Neuronal stem cell (in vitro differentiated cells): Measurements from ENCODE around the gene XYLT1.

Experiments
- DNase-seq: peaks from one replicate; pipeline ENCODE4 v3.0.0-alpha.2; 2013; ENCODE audit warnings: low spot score
- H2AFZ ChIP-seq: one replicate; pipeline ENCODE4 v1.6.1; 2013; ENCODE audit warnings: mild to moderate bottlenecking, low read length, inconsistent platforms
- H2AK5ac ChIP-seq: 2 replicates; pipeline ENCODE4 v1.6.1; 2013; ENCODE audit warnings: low read depth, mild to moderate bottlenecking, inconsistent platforms, low read length, moderate library complexity, mixed read lengths
- H2BK120ac ChIP-seq: 2 replicates; pipeline ENCODE4 v1.6.1; 2013; ENCODE audit warnings: low read depth, mild to moderate bottlenecking, inconsistent platforms, low read length, moderate library complexity, mixed read lengths
- H2BK12ac ChIP-seq: one replicate; pipeline ENCODE4 v1.6.1; 2013; ENCODE audit warnings: low read length, inconsistent platforms
- H2BK15ac ChIP-seq: 2 replicates; pipeline ENCODE4 v1.6.1; 2013; ENCODE audit warnings: mild to moderate bottlenecking, low read length, inconsistent platforms, mixed read lengths
- H2BK5ac ChIP-seq: one replicate; pipeline ENCODE4 v1.6.1; 2013; ENCODE audit warnings: inconsistent platforms, mild to moderate bottlenecking, low read length, moderate library complexity
- H3K14ac ChIP-seq: one replicate; pipeline ENCODE4 v1.6.1; 2013; ENCODE audit warnings: low read length, inconsistent platforms
- H3K18ac ChIP-seq: 2 replicates; pipeline ENCODE4 v1.6.1; 2013; ENCODE audit warnings: low read length, inconsistent platforms
- H3K23ac ChIP-seq: 2 replicates; pipeline ENCODE4 v1.6.1; 2013; ENCODE audit warnings: low read depth, mild to moderate bottlenecking, mixed read lengths, low read length, inconsistent platforms; ENCODE audit not compliant: poor library complexity
- H3K27ac ChIP-seq: replicated peaks from 3 replicates; pipeline ENCODE4 v1.5.1; 2013; ENCODE audit warnings: low read length, inconsistent platforms
- H3K27me3 ChIP-seq, 3 experiments: 2 replicates each; pipeline ENCODE4 v1.6.1; 2013; ENCODE audit warnings: low read length in 3 of 3, mild to moderate bottlenecking in 2 of 3, inconsistent platforms in 1 of 3, low read depth in 1 of 3, mixed read lengths in 1 of 3, moderate library complexity in 1 of 3; ENCODE audit not compliant: control insufficient read depth in 3 of 3, insufficient read depth in 3 of 3
- H3K36me3 ChIP-seq, 2 donors: replicated peaks in 1 of 2; 2 replicates each; pipeline ENCODE4 v1.6.1; 2013; ENCODE audit warnings: low read length in 2 of 2; ENCODE audit not compliant: control insufficient read depth in 2 of 2, insufficient read depth in 2 of 2
- H3K4ac ChIP-seq: 2 replicates; pipeline ENCODE4 v1.6.1; 2013; ENCODE audit warnings: inconsistent platforms, mild to moderate bottlenecking, low read length, moderate library complexity
- H3K4me1 ChIP-seq, 2 donors: 1 replicate in 1 of 2; 2 replicates in 1 of 2; pipeline ENCODE4 v1.6.1; 2013; ENCODE audit warnings: low read length in 2 of 2, low read depth in 1 of 2; ENCODE audit not compliant: control insufficient read depth in 2 of 2, insufficient read depth in 1 of 2
- H3K4me2 ChIP-seq: one replicate; pipeline ENCODE4 v1.6.1; 2013; ENCODE audit warnings: mild to moderate bottlenecking, low read length, inconsistent platforms; ENCODE audit not compliant: insufficient read depth, poor library complexity, severe bottlenecking
- H3K4me3 ChIP-seq, 2 donors: 2 replicates each; pipeline ENCODE4 v1.5.1; 2013; ENCODE audit warnings: low read length in 2 of 2, mild to moderate bottlenecking in 2 of 2, inconsistent platforms in 1 of 2, moderate library complexity in 1 of 2
- H3K79me1 ChIP-seq: one replicate; pipeline ENCODE4 v1.6.1; 2013; ENCODE audit warnings: low read depth, mild to moderate bottlenecking, inconsistent platforms, low read length, moderate library complexity
- H3K9ac ChIP-seq: one replicate; pipeline ENCODE4 v1.6.1; 2013; ENCODE audit warnings: mild to moderate bottlenecking, low read depth, low read length, inconsistent platforms; ENCODE audit not compliant: poor library complexity
- H3K9me3 ChIP-seq, 2 donors: replicated peaks in 1 of 2; 2 replicates each; pipeline versions ENCODE3 to v1.6.1; 2013; ENCODE audit warnings: low read length in 2 of 2, mild to moderate bottlenecking in 2 of 2, inconsistent platforms in 1 of 2, low read depth in 1 of 2, mixed read lengths in 1 of 2, moderate library complexity in 1 of 2; ENCODE audit not compliant: control insufficient read depth in 2 of 2, insufficient read depth in 1 of 2
- H4K8ac ChIP-seq: one replicate; pipeline ENCODE4 v1.6.1; 2013; ENCODE audit warnings: low read depth, mild to moderate bottlenecking, inconsistent platforms, low read length, moderate library complexity
- H4K91ac ChIP-seq: one replicate; pipeline ENCODE4 v1.6.1; 2013; ENCODE audit warnings: low read length, low read depth, mild to moderate bottlenecking, inconsistent platforms; ENCODE audit not compliant: poor library complexity
- WGBS, 2 donors: extraction: QIAGEN DNeasy Blood & Tissue Kit; methylation state at CpG; one replicate each; pipeline ENCODE4 v1.1.7; 2013; ENCODE audit warnings: missing lambda C conversion rate in 2 of 2, mixed read lengths in 1 of 2; ENCODE audit not compliant: insufficient read length in 2 of 2, insufficient replicate concordance in 1 of 2; ENCODE audit errors: extremely low coverage in 2 of 2; 5-methylcytosine and 5-hydroxymethylcytosine counted together

XYLT1 gene

DNA sequence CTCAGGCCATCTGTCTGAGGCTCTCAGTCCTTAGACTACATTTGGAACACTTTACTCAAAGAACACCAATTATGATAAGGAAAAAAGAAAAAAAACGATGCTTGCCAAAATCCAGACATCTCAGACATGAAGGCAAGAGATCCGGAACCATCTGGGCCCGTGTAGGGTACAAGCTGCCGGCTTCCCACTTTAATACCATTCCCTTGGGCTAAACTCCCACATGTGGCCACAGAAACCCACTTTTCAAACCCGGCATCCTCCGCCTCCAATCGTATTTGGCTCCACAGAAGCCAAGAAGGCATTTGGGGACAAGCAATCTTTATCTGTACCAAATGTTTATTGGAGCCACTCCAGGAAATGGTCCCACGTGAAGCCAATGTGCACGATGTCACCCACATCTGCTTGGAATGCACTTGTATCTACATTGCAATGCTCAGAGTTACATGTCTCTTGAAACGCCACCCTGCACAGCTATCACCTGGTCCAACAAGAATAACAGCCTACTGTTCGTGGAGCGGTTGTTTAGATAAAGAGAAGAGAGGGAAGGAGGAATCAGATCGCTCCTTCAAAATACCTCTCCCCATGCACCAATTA, 33.5 kb downstream of the XYLT1 start:
- no peak for DNase-seq
- WGBS, 2 donors, result no CpG with 5 or more reads among the region's 13 CpGs
- H3K4ac ChIP-seq, result no peak overlapping the region

GRCh38 chr16:17435318-17435717, 35.4 kb downstream of the XYLT1 start:
- no peak overlapping the region for H3K14ac ChIP-seq
- H3K23ac ChIP-seq, result no peak overlapping the region
- no peak overlapping the region for H3K4me2 ChIP-seq
- no peak overlapping the region for H4K91ac ChIP-seq
- H3K79me1 ChIP-seq, result no peaks in the 10 kb centered on the region
- no peaks in the 10 kb centered on the region for H3K27me3 ChIP-seq
- no peak overlapping the region for H3K18ac ChIP-seq
- no peak overlapping the region for H4K8ac ChIP-seq
- no peak for DNase-seq
- no peak overlapping the region for H2AK5ac ChIP-seq
- no CpG with 5 or more reads among the region's 5 CpGs for WGBS, 2 donors
- H3K27ac ChIP-seq, result no peak overlapping the region
- no peaks in the 10 kb centered on the region for H3K9me3 ChIP-seq
- no peak overlapping the region for H2BK12ac ChIP-seq
- no peak overlapping the region for H2BK5ac ChIP-seq
- no peak overlapping the region for H3K9ac ChIP-seq
- no peak overlapping the region for H2AFZ ChIP-seq
- H3K36me3 ChIP-seq, result peaks cover 0 to 2% of the 10 kb centered on the region in 2 donors
- H3K4me3 ChIP-seq, result no peak overlapping the region
- H2BK120ac ChIP-seq, result no peak overlapping the region
- peaks cover 0 to 2% of the 10 kb centered on the region in 2 donors for H3K4me1 ChIP-seq
- no peak overlapping the region for H2BK15ac ChIP-seq
- H3K4ac ChIP-seq, result no peak overlapping the region

More for the DNA sequence above, 33.5 kb downstream of the XYLT1 start:
- Histone ChIP-seq H3K36me3 (peaks cover 0 to 2% of the 10 kb centered on the region in 2 donors), H2BK120ac (no peak overlapping the region), H3K79me1 (no peaks in the 10 kb centered on the region), H3K9ac (no peak overlapping the region), H3K27me3 (no peaks in the 10 kb centered on the region), H2BK15ac (no peak overlapping the region), H3K4me1 (peaks cover 0 to 2% of the 10 kb centered on the region in 2 donors), H3K9me3 (no peaks in the 10 kb centered on the region), H3K4me3 (no peak overlapping the region), H2AK5ac (no peak overlapping the region), H3K27ac (no peak overlapping the region), H3K18ac (no peak overlapping the region), H3K23ac (no peak overlapping the region), H2BK5ac (no peak overlapping the region), H4K91ac (no peak overlapping the region), H3K14ac (no peak overlapping the region), H4K8ac (no peak overlapping the region), H2AFZ (no peak overlapping the region), H2BK12ac (no peak overlapping the region), H3K4me2 (no peak overlapping the region)

DNA sequence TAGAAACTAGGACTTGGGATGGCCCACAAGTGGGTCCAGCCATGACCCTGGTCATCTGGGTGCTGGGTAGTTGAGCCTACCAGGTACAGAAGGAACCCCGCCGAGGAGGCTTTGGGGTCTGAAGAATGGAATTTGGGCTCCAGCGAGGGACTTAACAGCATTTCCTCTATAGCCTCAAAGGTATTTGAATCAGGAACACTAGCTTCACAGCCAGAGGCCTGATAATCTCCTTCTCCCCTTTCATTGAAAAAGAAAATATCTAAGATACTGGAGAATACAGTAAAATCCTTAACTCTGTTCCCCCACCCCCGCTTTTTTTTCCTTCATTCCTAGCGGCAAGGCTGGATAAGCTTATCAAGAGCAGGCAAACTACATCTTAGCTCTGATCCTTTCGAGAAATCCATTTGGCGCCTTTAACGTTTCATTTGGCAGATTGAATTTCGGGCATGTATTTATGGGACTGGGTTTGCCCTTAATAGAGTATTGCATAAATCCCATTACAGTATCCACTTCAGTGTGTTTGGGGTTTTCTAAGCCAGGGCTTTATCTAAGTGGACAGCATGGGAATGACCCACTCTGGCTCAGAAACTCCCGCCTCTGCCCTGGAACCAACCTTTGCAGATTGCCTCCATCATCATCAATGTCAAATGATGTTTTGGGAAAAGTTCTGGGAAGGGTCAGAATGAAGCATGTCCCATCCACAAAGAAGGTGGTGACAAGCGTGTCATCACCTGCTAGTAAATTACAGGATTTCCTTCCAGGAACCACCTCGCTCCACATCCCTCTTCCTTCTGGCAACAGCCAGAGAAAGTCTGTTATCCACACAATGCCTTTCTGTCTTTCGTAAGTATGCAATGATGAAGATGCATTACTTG, 36.9 kb downstream of the XYLT1 start:
- no peaks in the 10 kb centered on the region for H3K27me3 ChIP-seq
- no peak overlapping the region for H3K4me2 ChIP-seq
- H3K36me3 ChIP-seq, result peaks cover 0 to 2% of the 10 kb centered on the region in 2 donors
- H2AK5ac ChIP-seq, result no peak overlapping the region
- H3K9ac ChIP-seq, result no peak overlapping the region
- DNase-seq, result no peak
- no peak overlapping the region for H4K91ac ChIP-seq
- H2BK120ac ChIP-seq, result no peak overlapping the region
- no peaks in the 10 kb centered on the region for H3K9me3 ChIP-seq
- H2BK5ac ChIP-seq, result no peak overlapping the region
- peaks cover 0 to 2% of the 10 kb centered on the region in 2 donors for H3K4me1 ChIP-seq
- no peak overlapping the region for H4K8ac ChIP-seq
- H3K18ac ChIP-seq, result no peak overlapping the region
- no peak overlapping the region for H2AFZ ChIP-seq
- H3K4ac ChIP-seq, result no peak overlapping the region
- H3K23ac ChIP-seq, result no peak overlapping the region
- no peaks in the 10 kb centered on the region for H3K79me1 ChIP-seq
- no peak overlapping the region for H2BK15ac ChIP-seq
- no peak overlapping the region for H3K14ac ChIP-seq
- H2BK12ac ChIP-seq, result no peak overlapping the region
- WGBS, 2 donors, result no CpG with 5 or more reads among the region's 13 CpGs
- H3K27ac ChIP-seq, result no peak overlapping the region
- H3K4me3 ChIP-seq, result no peak overlapping the region

DNA sequence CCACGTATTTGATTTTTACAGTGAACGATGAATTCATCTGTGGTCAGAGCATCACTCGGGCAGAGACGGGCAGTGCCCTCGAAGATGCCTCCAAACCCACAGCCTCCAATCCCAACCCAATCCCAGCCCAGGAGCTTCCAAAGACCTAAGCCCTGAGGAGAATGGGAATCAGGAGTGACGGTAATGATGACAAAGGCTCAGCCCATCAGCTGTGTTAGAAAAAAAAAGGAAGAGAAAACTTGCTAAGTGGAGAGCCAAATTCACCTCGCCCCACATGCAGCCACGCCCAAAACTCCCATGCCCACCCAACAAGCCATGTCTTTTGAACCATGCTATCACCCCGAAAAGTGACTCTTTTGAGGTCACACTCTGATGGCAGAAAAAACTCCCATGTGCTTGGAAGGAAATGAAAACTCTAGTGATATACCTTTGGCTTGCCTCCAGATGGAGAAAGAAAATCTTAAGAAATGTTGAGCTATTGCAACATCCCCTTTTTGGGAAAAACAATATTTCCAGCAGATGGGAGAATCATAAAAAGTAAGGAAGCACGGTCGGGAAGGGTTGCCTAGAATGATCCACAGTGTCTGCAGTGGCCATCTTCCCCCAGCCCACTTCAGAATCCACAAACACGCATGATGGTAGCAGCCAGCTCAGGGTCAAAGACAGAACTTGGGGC, 37.7 kb downstream of the XYLT1 start:
- Histone ChIP-seq H3K9ac (no peak overlapping the region), H3K4me3 (no peak overlapping the region), H3K27ac (no peak overlapping the region), H2BK120ac (no peak overlapping the region), H3K36me3 (peaks cover 0 to 2% of the 10 kb centered on the region in 2 donors), H3K4me1 (peaks cover 0 to 2% of the 10 kb centered on the region in 2 donors), H3K9me3 (no peaks in the 10 kb centered on the region), H2BK15ac (no peak overlapping the region), H2BK12ac (no peak overlapping the region), H2AK5ac (no peak overlapping the region), H4K8ac (no peak overlapping the region), H2AFZ (no peak overlapping the region), H3K27me3 (no peaks in the 10 kb centered on the region), H3K23ac (no peak overlapping the region), H3K79me1 (no peaks in the 10 kb centered on the region), H3K4ac (no peak overlapping the region), H3K18ac (no peak overlapping the region), H3K14ac (no peak overlapping the region), H3K4me2 (no peak overlapping the region), H2BK5ac (no peak overlapping the region), H4K91ac (no peak overlapping the region)
- DNase-seq, result no peak
- WGBS, 2 donors, result no CpG with 5 or more reads among the region's 12 CpGs
